GM18861 (cell line): ENCODE data around the gene CTAGE6.
"Not testable (repeated sequence)": the region's sequence is repeated elsewhere in the genome, so short reads cannot be mapped to it uniquely, and the experiment has no call there.

Source experiments
- ATAC-seq: cut with Tn5 transposase; IDR thresholded peaks from one replicate; pipeline ENCODE4 v1.9.1; 2021; ENCODE audit not compliant: unreplicated experiment

Gene CTAGE6

GRCh38 chr7:143720335-143720734, 37.2 kb downstream of the CTAGE6 start:
- ATAC-seq: not testable (repeated sequence)

GRCh38 chr7:143715543-143716193, 41.8 kb downstream of the CTAGE6 start:
- not testable (repeated sequence) for ATAC-seq

- peak; percentile 53 for ATAC-seq
These were observed 42.7 kb downstream of the CTAGE6 start for GRCh38 chr7:143714581-143715454.

GRCh38 chr7:143712381-143712780, 45.1 kb downstream of the CTAGE6 start:
- ATAC-seq: not testable (repeated sequence)

- not testable (repeated sequence) for ATAC-seq
These were observed 45.7 kb downstream of the CTAGE6 start for GRCh38 chr7:143711727-143712324.

- not testable (repeated sequence) for ATAC-seq
These were observed 47.6 kb downstream of the CTAGE6 start for GRCh38 chr7:143709895-143710294.
